Measurements from ENCODE around the gene DOCK8. TPM values are rescaled to one million over a fixed set of nuclear protein-coding genes. Genes with fewer than 3 reads are reported as not detected.

The DOCK8 gene
- total RNA-seq, 1 experiment from 2014 or later = 1.4 TPM

GRCh38 chr9:450057-450456, 235.4 kb downstream of the DOCK8 start:
- Histone ChIP-seq H4K91ac (ENCODE audit: insufficient read length, low read depth, low read length) (no peak overlapping the region), H2AK5ac (ENCODE audit: insufficient read length, low read length) (no peak overlapping the region), H3K18ac (ENCODE audit: insufficient read length, low read depth, low read length) (no peak overlapping the region), H3K9ac (ENCODE audit: extremely low read depth, insufficient read length, low read length) (no peak overlapping the region), H2BK15ac (ENCODE audit: low read depth, low read length) (no peak overlapping the region), H4K5ac (ENCODE audit: insufficient read length, low read depth, low read length) (no peak overlapping the region), H2BK120ac (ENCODE audit: low read depth, low read length, poor library complexity, severe bottlenecking) (no peak overlapping the region), H4K8ac (replicated peaks; ENCODE audit: insufficient read length, low read depth, low read length) (no peak overlapping the region), H3K4me2 (ENCODE audit: insufficient read depth, insufficient read length, low read length) (no peak overlapping the region), H2BK12ac (ENCODE audit: insufficient read length, low read depth, low read length) (no peak overlapping the region), H3K14ac (ENCODE audit: insufficient read depth, low read length) (no peak overlapping the region), H2BK20ac (ENCODE audit: low read depth, low read length, poor library complexity, severe bottlenecking) (no peak overlapping the region), H3K4me1 (ENCODE audit: insufficient read depth, low read length) (no peaks in the 10 kb centered on the region; the same call in 1 of the 2 replicates), H3K79me1 (ENCODE audit: insufficient read depth, low read depth, low read length, poor library complexity, severe bottlenecking) (no peaks in the 10 kb centered on the region), H3K4ac (ENCODE audit: low read depth, low read length) (no peak overlapping the region), H3T11ph (ENCODE audit: low read length) (no peak overlapping the region), H3K9me3 (ENCODE audit: control insufficient read depth, low read depth, low read length) (no peaks in the 10 kb centered on the region), H3K79me2 (ENCODE audit: insufficient read depth, low read length) (no peaks in the 10 kb centered on the region), H2BK5ac (ENCODE audit: insufficient read length, low read length) (no peak overlapping the region), H3K27me3 (ENCODE audit: insufficient read depth, low read length) (no peaks in the 10 kb centered on the region), H2AFZ (ENCODE audit: low read length) (no peak overlapping the region), H3K27ac (ENCODE audit: insufficient read length, low read depth, low read length) (no peak overlapping the region), H3K23ac (ENCODE audit: insufficient read length, low read depth, low read length) (no peak overlapping the region), H3K23me2 (ENCODE audit: insufficient read length, low read depth, low read length, poor library complexity, severe bottlenecking) (no peaks in the 10 kb centered on the region), H4K20me1 (ENCODE audit: control insufficient read depth, insufficient read depth, insufficient read length) (no peaks in the 10 kb centered on the region), H3K56ac (ENCODE audit: insufficient read length, low read depth, low read length) (no peak overlapping the region)
- no peak for DNase-seq
- no CpG with 5 or more reads among the region's 2 CpGs for WGBS (ENCODE audit: extremely low coverage, insufficient read length, low lambda C conversion rate)
- Mint-ChIP-seq H3K36me3 (ENCODE audit: insufficient read depth in 1 of 3, low read depth in 3 of 3) (peaks cover 0 to 3% (median 0%) of the 10 kb centered on the region in 3 experiments; a peak in 1 of 7 replicates), H3K27ac (no peak overlapping the region), H3K4me1 (peaks cover 0 to 5% of the 10 kb centered on the region in 2 experiments; a peak in 2 of 4 replicates), H3K9me3 (no peaks in the 10 kb centered on the region), H3K4me3 (no peak overlapping the region), H3K27me3 (ENCODE audit: low read depth) (no peaks in the 10 kb centered on the region; the same call in 1 of the 2 replicates)
- TF ChIP-seq CTCF (conservative IDR thresholded peaks at IDR 0.05) = no peak
